HTR-8/SVneo (cell line): ENCODE data around the gene FGF5.
"Not testable (repeated sequence)": the region's sequence is repeated elsewhere in the genome, so short reads cannot be mapped to it uniquely, and the experiment has no call there.

Experiments used
- DNase-seq: peaks from one replicate; pipeline ENCODE4 v3.0.0; 2011; ENCODE audit warnings: low spot score, mixed read lengths; ENCODE audit not compliant: insufficient read length
- FAIRE-seq: peaks from 2 replicates; lab custom pipeline; 2011; peaks lifted over from hg19 to GRCh38; lab: Jason Lieb, UNC

The FGF5 gene, protein sequence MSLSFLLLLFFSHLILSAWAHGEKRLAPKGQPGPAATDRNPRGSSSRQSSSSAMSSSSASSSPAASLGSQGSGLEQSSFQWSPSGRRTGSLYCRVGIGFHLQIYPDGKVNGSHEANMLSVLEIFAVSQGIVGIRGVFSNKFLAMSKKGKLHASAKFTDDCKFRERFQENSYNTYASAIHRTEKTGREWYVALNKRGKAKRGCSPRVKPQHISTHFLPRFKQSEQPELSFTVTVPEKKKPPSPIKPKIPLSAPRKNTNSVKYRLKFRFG

DNA sequence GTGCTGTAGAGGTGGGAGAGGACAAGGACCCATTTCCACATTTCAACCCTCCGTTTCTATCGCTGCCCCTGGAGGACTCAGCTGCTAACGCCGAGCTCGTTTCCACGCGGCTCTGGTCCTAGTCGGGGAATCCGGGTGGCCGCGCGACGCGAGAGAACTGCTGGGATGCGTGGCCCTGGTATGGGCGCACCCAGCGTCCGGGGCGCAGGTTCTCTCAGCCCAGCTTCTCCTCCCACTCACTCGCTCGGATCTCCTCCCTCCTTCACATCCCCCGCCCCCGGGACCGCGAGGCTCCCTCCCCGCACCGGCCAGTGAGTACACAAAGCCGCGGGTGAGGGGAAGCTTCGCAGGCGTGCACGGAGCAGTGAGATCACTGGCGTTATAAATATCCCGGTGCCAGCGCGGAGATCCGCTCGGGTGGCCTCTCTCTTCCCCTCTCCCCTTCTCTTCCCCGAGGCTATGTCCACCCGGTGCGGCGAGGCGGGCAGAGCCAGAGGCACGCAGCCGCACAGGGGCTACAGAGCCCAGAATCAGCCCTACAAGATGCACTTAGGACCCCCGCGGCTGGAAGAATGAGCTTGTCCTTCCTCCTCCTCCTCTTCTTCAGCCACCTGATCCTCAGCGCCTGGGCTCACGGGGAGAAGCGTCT is at the start of gene FGF5:
FGF5 (plus strand) TSS at position 412 of the 649 bp plus-strand sequence; CDS start at position 573, 161 bp downstream.
- DNase-seq (peak; percentile 14), FAIRE-seq (no peak)

- FAIRE-seq (no peak), DNase-seq (no peak)
Observed at GRCh38 chr4:80219301-80220025, 47.0 kb upstream of the FGF5 start.

GRCh38 chr4:80220711-80221110 is 45.8 kb upstream of the FGF5 start:
- DNase-seq (no peak), FAIRE-seq (no peak)

GRCh38 chr4:80221161-80221560 is 45.3 kb upstream of the FGF5 start:
- FAIRE-seq (no peak), DNase-seq (no peak)

DNA sequence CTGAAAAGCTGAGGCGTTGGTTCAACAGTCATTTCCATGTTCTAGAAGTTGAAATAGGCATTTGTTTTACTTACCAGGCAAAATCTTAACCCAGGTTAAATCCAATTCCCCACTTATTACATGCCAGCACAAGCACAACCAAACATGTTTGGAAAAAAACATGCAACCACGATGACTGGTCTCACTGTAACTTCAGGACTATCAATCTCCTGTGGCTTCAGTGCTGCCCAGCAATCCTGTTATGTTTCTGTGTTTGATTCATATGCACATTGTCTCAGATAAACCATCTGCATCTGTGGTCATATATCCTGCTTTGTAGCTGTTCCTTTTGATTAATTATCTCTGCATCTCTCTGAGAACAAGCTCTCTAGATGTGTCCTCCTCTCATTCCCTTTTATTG is 40.9 kb upstream of the FGF5 start:
- DNase-seq (no peak), FAIRE-seq (no peak)

DNA sequence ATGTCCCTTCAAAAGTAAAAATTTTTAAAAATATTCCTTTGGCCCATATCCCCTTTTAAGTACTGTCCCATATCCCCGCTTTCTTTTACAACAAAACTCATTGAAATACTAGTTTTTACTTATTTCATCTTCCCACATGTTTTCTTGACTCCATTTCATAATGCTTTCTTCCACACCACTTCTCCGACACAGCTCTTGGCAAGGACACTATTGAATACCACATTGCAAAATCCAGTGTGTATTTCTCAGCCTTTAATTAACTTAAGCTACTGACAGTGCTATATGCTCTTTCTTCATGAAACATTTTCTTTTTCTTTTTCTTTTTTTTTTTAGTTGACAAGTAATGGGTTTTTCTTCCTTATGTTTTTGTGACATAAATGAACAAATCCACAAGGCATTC is 40.4 kb upstream of the FGF5 start:
- DNase-seq (no peak), FAIRE-seq (no peak)

- DNase-seq (no peak), FAIRE-seq (no peak)
Observed at GRCh38 chr4:80228460-80228859, 38.0 kb upstream of the FGF5 start.

DNA sequence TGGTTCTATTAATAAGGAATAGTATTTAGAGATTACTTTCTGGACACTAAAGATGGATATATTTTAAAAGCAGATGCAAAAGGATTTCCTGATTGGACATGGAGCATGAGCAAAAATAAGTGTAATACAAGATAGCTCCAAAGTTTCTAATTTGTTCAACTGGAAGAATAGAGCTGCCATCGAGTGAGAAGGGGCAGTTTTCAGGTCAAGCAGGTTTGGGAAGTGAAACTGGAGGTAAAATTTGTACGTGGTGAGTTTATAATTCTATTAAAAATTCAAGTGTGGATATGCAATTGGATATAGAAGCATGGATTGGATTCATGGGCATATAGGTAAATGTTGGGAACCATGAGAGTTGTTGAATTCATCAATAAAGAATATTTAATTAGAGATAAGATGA is 37.3 kb upstream of the FGF5 start:
- FAIRE-seq (no peak), DNase-seq (no peak)

GRCh38 chr4:80229590-80229989 is 36.9 kb upstream of the FGF5 start:
- FAIRE-seq, result no peak

DNA sequence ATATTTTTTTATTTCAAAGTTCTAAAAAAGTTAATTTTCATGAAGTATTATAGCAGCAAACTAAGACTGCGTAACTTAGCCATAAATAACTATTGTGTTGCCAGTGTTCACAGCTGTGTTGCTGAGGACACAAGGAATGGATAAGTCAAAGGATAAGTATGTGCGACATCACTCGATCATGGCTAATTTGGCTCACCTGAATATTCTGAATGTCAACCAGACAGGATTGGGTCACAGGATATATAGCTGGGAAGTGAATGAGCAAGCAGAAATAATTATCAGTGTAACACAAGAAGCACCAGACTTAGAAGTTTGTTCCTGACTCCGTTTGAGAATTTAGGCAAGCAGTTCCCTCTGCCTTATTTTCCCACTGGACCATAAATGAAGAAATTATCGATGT is 35.3 kb upstream of the FGF5 start:
- DNase-seq (no peak), FAIRE-seq (no peak)

More at GRCh38 chr4:80229590-80229989, 36.9 kb upstream of the FGF5 start:
- DNase-seq, result no peak

- FAIRE-seq (no peak), DNase-seq (no peak)
Observed at GRCh38 chr4:80232707-80233370, 33.6 kb upstream of the FGF5 start.

DNA sequence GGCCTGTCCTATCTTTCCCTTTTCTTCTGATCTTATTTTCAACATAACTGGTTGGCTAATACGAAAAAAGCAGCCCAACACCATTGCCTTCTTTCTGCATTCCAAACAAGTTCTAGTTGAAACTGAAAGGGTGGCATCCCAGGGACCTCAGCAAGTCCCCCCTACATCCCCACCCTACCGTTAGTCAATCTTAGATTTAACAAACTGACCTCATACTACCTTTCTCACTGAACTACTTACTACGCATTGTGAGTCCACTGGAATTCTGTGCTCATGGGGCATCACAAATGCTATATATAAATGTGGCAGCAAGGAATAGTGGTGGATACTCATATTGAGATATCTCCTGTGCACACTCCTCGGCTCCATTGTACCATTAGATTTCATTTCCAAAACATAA is 33.1 kb upstream of the FGF5 start:
- no peak for FAIRE-seq
- DNase-seq, result no peak

GRCh38 chr4:80235451-80235850 is 31.0 kb upstream of the FGF5 start:
- no peak for FAIRE-seq
- no peak for DNase-seq

DNA sequence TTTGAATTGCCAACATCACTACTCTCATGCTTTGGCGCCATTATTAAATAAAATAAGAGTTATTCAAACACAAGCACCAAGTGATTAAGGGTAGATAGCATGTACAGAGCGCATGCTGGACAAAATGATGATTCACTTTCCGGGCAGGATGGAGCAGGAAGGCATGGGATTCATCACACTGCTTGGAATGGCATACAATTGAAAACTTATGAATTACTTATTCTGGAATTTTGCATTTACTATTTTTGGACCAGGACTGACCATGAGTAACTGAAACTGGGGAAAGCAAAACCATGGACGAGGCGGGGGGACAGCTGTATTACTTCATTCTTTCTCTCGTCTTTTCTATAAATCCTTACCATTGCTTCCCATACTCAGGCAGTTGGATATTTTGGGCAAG is 28.5 kb upstream of the FGF5 start:
- FAIRE-seq (no peak), DNase-seq (no peak)

GRCh38 chr4:80239480-80240150 is 26.8 kb upstream of the FGF5 start:
- FAIRE-seq, result no peak
- no peak for DNase-seq

DNA sequence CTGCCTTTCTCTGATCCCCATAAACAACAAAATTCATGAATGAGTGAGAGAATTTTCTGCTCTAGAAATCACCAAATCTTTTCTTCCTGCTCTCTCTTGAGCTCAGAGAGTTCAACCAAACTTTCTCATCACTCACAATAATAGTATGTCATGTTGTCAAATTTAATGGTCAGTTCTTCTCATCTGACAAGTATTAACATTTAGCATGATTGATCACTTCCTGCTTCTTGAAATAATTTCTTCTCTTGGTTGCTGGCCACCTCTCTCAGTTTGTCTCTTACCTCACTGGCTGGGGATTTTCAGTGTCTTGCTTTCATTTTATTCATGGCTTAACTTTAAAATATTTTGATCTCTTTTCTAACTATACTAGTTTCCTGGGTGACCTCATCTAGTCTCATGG is 25.5 kb upstream of the FGF5 start:
- DNase-seq, result peak; percentile 30
- no peak for FAIRE-seq

GRCh38 chr4:80243274-80244018 is 23.0 kb upstream of the FGF5 start:
- no peak for FAIRE-seq

DNA sequence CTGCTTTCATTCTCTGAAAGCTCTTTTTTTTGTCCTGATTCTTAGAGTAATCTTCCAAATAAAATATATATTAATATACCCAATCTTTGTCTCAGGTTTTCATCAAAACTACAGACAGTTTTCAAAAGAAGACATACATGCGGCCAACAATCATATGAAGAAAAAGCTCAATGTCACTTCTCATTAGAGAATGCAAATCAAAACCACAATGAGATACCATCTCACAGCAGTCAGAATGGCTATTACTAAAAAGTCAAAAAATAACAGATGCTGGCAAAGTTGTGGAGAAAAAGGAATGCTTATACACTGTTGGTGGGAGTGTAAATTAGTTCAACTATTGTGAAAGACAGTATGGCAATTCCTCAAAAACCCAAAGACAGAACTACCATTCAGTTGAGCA is 19.0 kb upstream of the FGF5 start:
- not testable (repeated sequence) for FAIRE-seq, DNase-seq

More at GRCh38 chr4:80243274-80244018, 23.0 kb upstream of the FGF5 start:
- no peak for DNase-seq

GRCh38 chr4:80249144-80249543 is 17.3 kb upstream of the FGF5 start:
- no peak for DNase-seq
- no peak for FAIRE-seq

- no peak for DNase-seq
- FAIRE-seq, result no peak
Observed at GRCh38 chr4:80252427-80252826, 14.0 kb upstream of the FGF5 start.
